Psoas muscle (tissue), 8 donors: ENCODE data around the gene ARHGEF17. TPM values are rescaled to one million over a fixed set of nuclear protein-coding genes. Genes with fewer than 3 reads are reported as not detected.

Experiments used
- ATAC-seq, 4 donors: fragments of 200-7000 bp; cut with Tn5 transposase; one replicate each; pipeline ENCODE4 v1.9.1; 2020; ENCODE audit warnings: moderate library complexity in 3 of 4, mild to moderate bottlenecking in 2 of 4
- DNase-seq, 2 donors: peaks; one replicate each; pipeline ENCODE4 v3.0.0-alpha.2; 2020
- H3K27ac ChIP-seq: fragments of 200-600 bp; one replicate; pipeline ENCODE4 v1.8.0; 2022
- H3K27me3 ChIP-seq, 3 donors: fragments of 200-600 bp in 1 of 3; one replicate each; pipeline versions ENCODE4 v1.6.1 to v1.8.0; 2013 to 2022; ENCODE audit warnings: low read length in 2 of 3, mild to moderate bottlenecking in 2 of 3, moderate library complexity in 1 of 3; ENCODE audit not compliant: insufficient read depth in 3 of 3
- H3K36me3 ChIP-seq, 2 donors: fragments of 200-600 bp in 1 of 2; one replicate each; pipeline versions ENCODE4 v1.6.1 to v1.8.0; 2013 to 2022; ENCODE audit warnings: low read depth in 1 of 2, mild to moderate bottlenecking in 1 of 2, moderate library complexity in 1 of 2; ENCODE audit not compliant: insufficient read depth in 1 of 2
- H3K4me1 ChIP-seq: fragments of 200-600 bp; one replicate; pipeline ENCODE4 v1.8.0; 2022
- H3K4me3 ChIP-seq: fragments of 200-600 bp; one replicate; pipeline ENCODE4 v1.8.0; 2022; ENCODE audit warnings: mild to moderate bottlenecking
- H3K9me3 ChIP-seq: fragments of 200-600 bp; one replicate; pipeline ENCODE4 v1.8.0; 2022
- WGBS, 3 donors: extraction: QIAGEN DNeasy Blood & Tissue Kit; methylation state at CpG; one replicate each; pipeline versions ENCODE4 v1.1.6 to v1.1.7; 2013; 5-methylcytosine and 5-hydroxymethylcytosine counted together
- intact Hi-C, 2 donors: fragments of 100-400 bp; cut with DNase I; formaldehyde crosslinking; loops; one replicate each; pipeline versions ENCODE4 v1.11.0 to v1.14.2; 2022
- polyA plus RNA-seq, 3 donors: library from polyadenylated mRNA; stranded (reverse); fragments of 200-250 nt; gene quantifications; one replicate each; pipeline ENCODE4 v1.2.3, GENCODE V29; 2013
- total RNA-seq, 4 donors: library from RNA; stranded (reverse); fragmentation: NEBNext Ultra II Directional in 2 of 4; extraction: Animal tissue kit (Norgen Biotek cat#: 25700) in 2 of 4; gene quantifications; one replicate each; pipeline versions ENCODE4 v1.2.1 to v1.2.4, GENCODE V29; 2021 to 2023
- TF ChIP-seq, protein P1 (sequence below): fragments of 200-600 bp; IDR thresholded peaks from one replicate; pipeline ENCODE4 v1.8.0; 2022; ENCODE audit warnings: antibody characterized with exemption
- donor health status: healthy with polysubstance abuse.
- donor health status: DM: no; HTN: no; CAD: no; lungs with moderate emphysema.
- donor health status: Bipolar disorder and iron deficiency.
- donor health status: healthy.
- donor health status: DM: yes; HTN: yes; CAD: no.
- donor health status: DM: no; HTN: no; CAD: no.
- donor health status: DM: no; HTN: no; CAD: no.
- donor health status: DM: yes; HTN: yes; CAD: no.

The ARHGEF17 gene
- total and polyA plus RNA-seq, 7 donors, result 5.7 to 38.4 (median 10.8) TPM

DNA sequence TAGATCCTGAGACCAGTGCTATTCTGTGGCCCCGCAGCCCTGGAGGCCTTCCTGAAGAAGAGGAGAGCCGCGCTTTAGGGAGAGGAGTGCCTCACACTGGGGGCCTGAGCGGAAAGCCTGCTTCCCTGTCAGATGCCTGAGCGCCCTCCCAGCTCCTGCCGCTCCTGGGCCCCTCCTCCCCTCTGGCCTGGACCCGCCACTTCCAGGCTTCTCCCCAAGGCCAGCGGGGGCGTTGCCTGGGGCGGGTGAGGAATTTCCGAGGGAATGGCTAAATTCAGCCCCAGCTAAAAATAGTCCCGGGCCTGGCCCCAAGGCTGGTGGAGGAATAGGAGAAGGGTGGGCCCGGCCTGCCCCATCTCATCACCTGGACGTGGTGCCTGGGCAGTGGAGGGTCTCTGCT, 15.4 kb downstream of the ARHGEF17 start:
- TF ChIP-seq, protein P1, sequence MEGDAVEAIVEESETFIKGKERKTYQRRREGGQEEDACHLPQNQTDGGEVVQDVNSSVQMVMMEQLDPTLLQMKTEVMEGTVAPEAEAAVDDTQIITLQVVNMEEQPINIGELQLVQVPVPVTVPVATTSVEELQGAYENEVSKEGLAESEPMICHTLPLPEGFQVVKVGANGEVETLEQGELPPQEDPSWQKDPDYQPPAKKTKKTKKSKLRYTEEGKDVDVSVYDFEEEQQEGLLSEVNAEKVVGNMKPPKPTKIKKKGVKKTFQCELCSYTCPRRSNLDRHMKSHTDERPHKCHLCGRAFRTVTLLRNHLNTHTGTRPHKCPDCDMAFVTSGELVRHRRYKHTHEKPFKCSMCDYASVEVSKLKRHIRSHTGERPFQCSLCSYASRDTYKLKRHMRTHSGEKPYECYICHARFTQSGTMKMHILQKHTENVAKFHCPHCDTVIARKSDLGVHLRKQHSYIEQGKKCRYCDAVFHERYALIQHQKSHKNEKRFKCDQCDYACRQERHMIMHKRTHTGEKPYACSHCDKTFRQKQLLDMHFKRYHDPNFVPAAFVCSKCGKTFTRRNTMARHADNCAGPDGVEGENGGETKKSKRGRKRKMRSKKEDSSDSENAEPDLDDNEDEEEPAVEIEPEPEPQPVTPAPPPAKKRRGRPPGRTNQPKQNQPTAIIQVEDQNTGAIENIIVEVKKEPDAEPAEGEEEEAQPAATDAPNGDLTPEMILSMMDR, result no peak
- no peak overlapping the region for H3K4me3 ChIP-seq
- intact Hi-C loops, result no loop called here
- no peaks in the 10 kb centered on the region for H3K36me3 ChIP-seq
- peaks cover 19% of the 10 kb centered on the region for H3K4me1 ChIP-seq
- no peaks in the 10 kb centered on the region for H3K27me3 ChIP-seq
- H3K27ac ChIP-seq, result peak overlapping the region; percentile 53
- 35 to 54% (median 52%) methylated on average over 13 to 14 of the region's 14 CpGs for WGBS, 3 donors
- no peaks in the 10 kb centered on the region for H3K9me3 ChIP-seq
- ATAC-seq (peak in 2 of 4 donors; percentile 34 to 59), DNase-seq (peak; percentile 83 to 85)

DNA sequence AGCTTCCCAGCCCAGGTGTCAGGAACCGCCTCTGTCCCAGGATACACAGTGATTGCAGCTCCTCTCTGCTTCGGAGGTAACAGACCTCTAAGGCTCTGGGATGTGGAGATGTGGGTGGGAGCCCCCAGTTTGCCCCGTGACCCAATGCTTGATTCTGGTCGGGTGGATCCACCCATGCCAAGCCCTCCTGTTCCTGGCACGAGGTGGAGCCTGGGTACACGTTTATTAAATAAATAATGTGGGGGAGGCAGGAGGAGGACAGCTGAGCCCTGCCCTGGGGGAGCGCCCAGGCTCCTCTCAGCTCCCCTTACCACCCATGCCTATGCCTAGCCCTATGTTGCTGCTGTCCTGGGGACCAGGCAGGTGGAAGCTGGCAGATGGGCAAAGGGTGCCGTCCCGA, 16.0 kb downstream of the ARHGEF17 start:
- Histone ChIP-seq H3K36me3 (no peaks in the 10 kb centered on the region), H3K4me1 (peaks cover 19% of the 10 kb centered on the region), H3K27ac (peak overlapping the region; percentile 53), H3K4me3 (no peak overlapping the region), H3K9me3 (no peaks in the 10 kb centered on the region), H3K27me3 (no peaks in the 10 kb centered on the region)
- peak in 1 of 2 donors; percentile 35 for DNase-seq
- WGBS, 3 donors, result 70 to 78% (median 77%) methylated on average over 9 of the region's 9 CpGs
- TF ChIP-seq, protein P1, result no peak
- intact Hi-C loops, result no loop called here
- ATAC-seq, result no peak

- Histone ChIP-seq H3K9me3 (no peaks in the 10 kb centered on the region), H3K36me3 (no peaks in the 10 kb centered on the region), H3K27me3 (no peaks in the 10 kb centered on the region), H3K27ac (peak overlapping the region; percentile 53), H3K4me1 (peaks cover 19% of the 10 kb centered on the region), H3K4me3 (no peak overlapping the region)
- ATAC-seq, result no peak
- TF ChIP-seq, protein P1, result no peak
- intact Hi-C loops, result no loop called here
- no peak for DNase-seq
- 85 to 97% (median 89%) methylated on average over 2 of the region's 2 CpGs for WGBS, 3 donors
These were observed 16.6 kb downstream of the ARHGEF17 start for GRCh38 chr11:73324665-73325035.

GRCh38 chr11:73325036-73325981, 17.2 kb downstream of the ARHGEF17 start:
- Histone ChIP-seq H3K27ac (peak overlapping the region; percentile 53), H3K4me3 (no peak overlapping the region), H3K36me3 (no peaks in the 10 kb centered on the region), H3K27me3 (no peaks in the 10 kb centered on the region), H3K4me1 (peaks cover 19% of the 10 kb centered on the region), H3K9me3 (no peaks in the 10 kb centered on the region)
- intact Hi-C loops, result no loop called here
- DNase-seq (peak in 1 of 2 donors; percentile 58), ATAC-seq (peak in 1 of 4 donors; percentile 16)
- TF ChIP-seq, protein P1, result no peak
- 80 to 88% (median 82%) methylated on average over 13 of the region's 13 CpGs for WGBS, 3 donors
